AG04450 (cell line): ENCODE measurements around the gene ZNF597. TPM values are rescaled to one million over a fixed set of nuclear protein-coding genes. Genes with fewer than 3 reads are reported as not detected.

Experiments
- CTCF ChIA-PET: fragments of 300-600, 350-600 bp; formaldehyde crosslinking; extraction: SDS; loops from one replicate; lab custom pipeline; 2022; ENCODE audit warnings: antibody characterized with exemption, inconsistent platforms; lab: Charles Lee
- POLR2A ChIA-PET: fragments of 350-600 bp; formaldehyde crosslinking; extraction: SDS; loops from one replicate; lab custom pipeline; 2021; ENCODE audit warnings: antibody characterized with exemption, inconsistent platforms; lab: Yijun Ruan, JAX
- DNase-seq: peaks from one replicate; pipeline ENCODE4 v3.0.0-alpha.2; 2011; ENCODE audit warnings: low read depth, low spot score
- H3K27ac ChIP-seq: one replicate; pipeline ENCODE4 v1.5.1; 2012; ENCODE audit warnings: low read depth, low read length, control low read depth
- H3K27me3 ChIP-seq: one replicate; pipeline ENCODE4 v1.6.0; 2012; ENCODE audit warnings: low read length; ENCODE audit not compliant: control insufficient read depth, insufficient read depth
- H3K4me3 ChIP-seq: 2 replicates; pipeline ENCODE4 v1.5.1; 2011; ENCODE audit warnings: mild to moderate bottlenecking, low read depth, low read length, control low read depth
- H3K9me3 ChIP-seq: 2 replicates; pipeline ENCODE4 v1.5.1; 2012; ENCODE audit warnings: low read length; ENCODE audit not compliant: control insufficient read depth, insufficient read depth
- polyA plus RNA-seq: library from polyadenylated mRNA; depleted of rRNA; stranded (reverse); fragments of >200 nt; gene quantifications from 2 replicates; pipeline ENCODE4 v1.2.3, GENCODE V29; 2011
- TF ChIP-seq, protein P1 (sequence below): IDR thresholded peaks from 2 replicates; pipeline ENCODE4 v1.5.1; 2011; ENCODE audit warnings: low read depth, low read length, control low read depth, inconsistent platforms

The ZNF597 gene
- polyA plus RNA-seq, 1 experiment = 1.8 TPM

DNA sequence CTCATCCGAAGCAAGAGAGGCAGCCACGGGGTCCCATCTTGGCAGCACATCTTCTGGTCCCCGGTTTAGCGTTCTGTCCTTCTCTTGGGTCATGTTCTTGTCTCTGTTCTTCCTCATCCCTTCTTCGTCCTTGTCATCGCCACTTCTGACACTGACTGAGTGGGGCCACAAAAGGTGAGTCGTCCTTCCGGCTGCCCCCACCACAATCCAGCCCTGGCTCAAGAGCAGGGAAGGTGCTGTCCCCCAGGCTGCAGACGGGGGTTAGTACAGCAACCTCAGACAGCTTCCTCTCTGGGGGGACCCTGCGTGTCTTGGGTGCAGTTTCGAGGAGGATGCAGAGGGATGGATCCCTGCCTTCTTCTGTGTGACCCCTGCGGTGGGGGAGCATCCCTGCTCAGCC lies 22.0 kb upstream of the ZNF597 start:
- Histone ChIP-seq H3K27me3 (no peaks in the 10 kb centered on the region), H3K9me3 (peaks cover 4% of the 10 kb centered on the region), H3K4me3 (no peak overlapping the region), H3K27ac (no peak overlapping the region)
- ChIA-PET CTCF (no interaction called here), POLR2A (no interaction called here)
- no peak for DNase-seq
- TF ChIP-seq, protein P1, sequence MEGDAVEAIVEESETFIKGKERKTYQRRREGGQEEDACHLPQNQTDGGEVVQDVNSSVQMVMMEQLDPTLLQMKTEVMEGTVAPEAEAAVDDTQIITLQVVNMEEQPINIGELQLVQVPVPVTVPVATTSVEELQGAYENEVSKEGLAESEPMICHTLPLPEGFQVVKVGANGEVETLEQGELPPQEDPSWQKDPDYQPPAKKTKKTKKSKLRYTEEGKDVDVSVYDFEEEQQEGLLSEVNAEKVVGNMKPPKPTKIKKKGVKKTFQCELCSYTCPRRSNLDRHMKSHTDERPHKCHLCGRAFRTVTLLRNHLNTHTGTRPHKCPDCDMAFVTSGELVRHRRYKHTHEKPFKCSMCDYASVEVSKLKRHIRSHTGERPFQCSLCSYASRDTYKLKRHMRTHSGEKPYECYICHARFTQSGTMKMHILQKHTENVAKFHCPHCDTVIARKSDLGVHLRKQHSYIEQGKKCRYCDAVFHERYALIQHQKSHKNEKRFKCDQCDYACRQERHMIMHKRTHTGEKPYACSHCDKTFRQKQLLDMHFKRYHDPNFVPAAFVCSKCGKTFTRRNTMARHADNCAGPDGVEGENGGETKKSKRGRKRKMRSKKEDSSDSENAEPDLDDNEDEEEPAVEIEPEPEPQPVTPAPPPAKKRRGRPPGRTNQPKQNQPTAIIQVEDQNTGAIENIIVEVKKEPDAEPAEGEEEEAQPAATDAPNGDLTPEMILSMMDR = no peak

- Histone ChIP-seq H3K4me3 (no peak overlapping the region), H3K9me3 (no peaks in the 10 kb centered on the region), H3K27me3 (no peaks in the 10 kb centered on the region), H3K27ac (no peak overlapping the region)
- ChIA-PET CTCF (no interaction called here), POLR2A (no interaction called here)
- TF ChIP-seq, protein P1 = no peak
- DNase-seq = no peak
Observed at GRCh38 chr16:3461151-3461550, 17.8 kb upstream of the ZNF597 start.

DNA sequence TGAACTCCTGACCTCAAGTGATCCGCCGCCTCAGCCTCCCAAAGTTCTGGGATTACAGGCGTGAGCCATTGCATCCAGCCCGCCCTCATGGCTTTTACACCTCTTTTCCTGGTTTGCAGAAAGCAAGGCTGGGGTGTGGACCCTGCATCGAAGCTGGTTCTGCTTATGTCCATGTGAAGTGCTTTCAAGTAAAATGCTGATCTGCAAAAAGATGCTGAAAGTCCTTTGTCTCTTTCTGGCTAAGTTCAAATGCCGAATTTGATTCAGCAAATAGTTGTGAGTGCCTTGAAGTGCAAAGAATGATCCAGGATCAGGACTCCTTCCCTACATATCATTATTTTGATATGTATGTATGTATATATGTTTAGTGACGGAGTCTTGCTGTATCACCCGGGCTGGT lies 17.3 kb upstream of the ZNF597 start:
- Histone ChIP-seq H3K27ac (no peak overlapping the region), H3K9me3 (no peaks in the 10 kb centered on the region), H3K27me3 (no peaks in the 10 kb centered on the region), H3K4me3 (no peak overlapping the region)
- ChIA-PET CTCF (no interaction called here), POLR2A (no interaction called here)
- DNase-seq = no peak
- TF ChIP-seq, protein P1 = no peak

DNA sequence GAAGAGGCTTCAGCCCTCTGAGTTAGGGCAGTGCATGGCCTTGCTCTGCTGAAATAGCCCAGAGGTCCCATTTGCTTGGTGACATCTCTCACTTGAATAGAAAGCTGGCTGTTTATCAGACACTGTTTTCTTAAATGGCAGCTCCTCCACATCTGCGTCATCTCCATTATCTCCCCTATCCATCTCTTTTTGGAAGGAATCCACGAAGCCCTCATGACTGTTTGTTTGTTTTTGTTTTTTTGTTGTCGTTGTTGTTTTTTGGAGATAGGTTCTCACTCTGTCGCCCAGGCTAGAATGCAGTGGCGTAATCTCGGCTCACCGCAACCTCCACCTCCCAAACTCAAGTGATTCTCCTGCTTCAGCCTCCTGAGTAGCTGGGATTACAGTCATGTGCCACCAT lies 16.8 kb upstream of the ZNF597 start:
- TF ChIP-seq, protein P1 = no peak
- H3K27ac ChIP-seq = no peak overlapping the region
- POLR2A ChIA-PET = no interaction called here
- DNase-seq = no peak
- peak overlapping the region; percentile 96 for H3K4me3 ChIP-seq
- CTCF ChIA-PET = no interaction called here
- no peaks in the 10 kb centered on the region for H3K9me3 ChIP-seq
- no peaks in the 10 kb centered on the region for H3K27me3 ChIP-seq

- no peaks in the 10 kb centered on the region for H3K9me3 ChIP-seq
- CTCF ChIA-PET = no interaction called here
- peak overlapping the region; percentile 96 for H3K4me3 ChIP-seq
- no peak for DNase-seq
- POLR2A ChIA-PET = interaction anchor here (2.8 kb wide), 1 partner anchor 16 kb away, joined by 20 read pairs; the partner anchor contains the start of genes NAA60 and ZNF597
- no peak overlapping the region for H3K27ac ChIP-seq
- TF ChIP-seq, protein P1 = no peak
- no peaks in the 10 kb centered on the region for H3K27me3 ChIP-seq
Observed at GRCh38 chr16:3459401-3460090, 16.2 kb upstream of the ZNF597 start.
